ENCODE measurements around the gene PPM1G. TPM values are rescaled to one million over a fixed set of nuclear protein-coding genes. Genes with fewer than 3 reads are reported as not detected.
"Not testable (repeated sequence)": the region's sequence is repeated elsewhere in the genome, so short reads cannot be mapped to it uniquely, and the experiment has no call there.

PPM1G gene
- total RNA-seq, 2 donors from 2014 or later, result 63.0 to 119 TPM

DNA sequence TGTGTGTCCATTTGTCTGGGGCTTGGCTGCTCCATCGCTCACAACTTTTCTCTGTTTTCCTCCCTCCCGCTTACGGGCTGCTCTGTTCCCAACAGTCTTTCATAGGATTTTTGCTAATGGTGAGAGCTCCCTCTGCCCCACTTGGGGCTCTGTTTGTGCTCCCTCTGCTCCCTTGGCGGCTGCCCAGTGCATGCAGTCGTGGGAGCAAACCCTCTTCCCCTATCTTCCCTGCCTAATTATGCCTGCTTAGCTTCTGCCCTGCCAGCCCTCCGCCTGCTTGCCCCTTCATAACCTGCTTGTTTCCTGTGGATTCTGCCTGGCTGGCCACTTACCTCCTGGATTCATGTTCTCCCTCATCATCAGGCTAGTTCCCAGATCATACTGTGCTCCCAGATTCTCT is 26.2 kb upstream of the PPM1G start:
- H3K9me3 ChIP-seq, result no peaks in the 10 kb centered on the region
- intact Hi-C loops (cut with DNase I), result no loop called here
- no peak overlapping the region for H3K27ac ChIP-seq
- H3K27me3 ChIP-seq, result no peaks in the 10 kb centered on the region
- DNase-seq, result no peak
- H3K9ac ChIP-seq (ENCODE audit: low read depth in 2 of 2, low read length in 2 of 2), result no peak overlapping the region
- H3K4me1 ChIP-seq, result no peaks in the 10 kb centered on the region
- H3K4me3 ChIP-seq, result no peak overlapping the region
- TF ChIP-seq, protein P1, sequence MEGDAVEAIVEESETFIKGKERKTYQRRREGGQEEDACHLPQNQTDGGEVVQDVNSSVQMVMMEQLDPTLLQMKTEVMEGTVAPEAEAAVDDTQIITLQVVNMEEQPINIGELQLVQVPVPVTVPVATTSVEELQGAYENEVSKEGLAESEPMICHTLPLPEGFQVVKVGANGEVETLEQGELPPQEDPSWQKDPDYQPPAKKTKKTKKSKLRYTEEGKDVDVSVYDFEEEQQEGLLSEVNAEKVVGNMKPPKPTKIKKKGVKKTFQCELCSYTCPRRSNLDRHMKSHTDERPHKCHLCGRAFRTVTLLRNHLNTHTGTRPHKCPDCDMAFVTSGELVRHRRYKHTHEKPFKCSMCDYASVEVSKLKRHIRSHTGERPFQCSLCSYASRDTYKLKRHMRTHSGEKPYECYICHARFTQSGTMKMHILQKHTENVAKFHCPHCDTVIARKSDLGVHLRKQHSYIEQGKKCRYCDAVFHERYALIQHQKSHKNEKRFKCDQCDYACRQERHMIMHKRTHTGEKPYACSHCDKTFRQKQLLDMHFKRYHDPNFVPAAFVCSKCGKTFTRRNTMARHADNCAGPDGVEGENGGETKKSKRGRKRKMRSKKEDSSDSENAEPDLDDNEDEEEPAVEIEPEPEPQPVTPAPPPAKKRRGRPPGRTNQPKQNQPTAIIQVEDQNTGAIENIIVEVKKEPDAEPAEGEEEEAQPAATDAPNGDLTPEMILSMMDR (IDR thresholded peaks at IDR 0.05), result no peak
- H3K36me3 ChIP-seq, result peaks cover 20% of the 10 kb centered on the region

DNA sequence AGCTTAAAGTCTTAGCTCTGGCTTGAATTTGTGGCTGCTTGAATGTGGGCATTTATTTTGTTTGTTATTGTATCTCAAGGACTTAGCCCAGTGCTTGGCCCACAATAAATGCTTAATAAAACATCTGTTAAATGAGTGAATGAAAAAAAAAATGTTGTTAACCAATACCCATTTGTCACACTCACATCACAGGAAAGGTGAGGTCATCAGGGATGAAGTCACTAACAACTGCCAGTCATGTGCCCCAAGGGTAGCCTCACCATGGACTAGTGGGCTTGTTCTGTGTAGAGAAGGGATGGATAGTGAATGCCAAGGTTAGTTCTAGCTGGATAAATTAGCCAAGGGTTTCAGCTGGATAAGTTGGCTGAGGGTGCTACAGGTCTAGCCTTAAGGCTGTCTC is 22.0 kb upstream of the PPM1G start:
- peaks cover 10% of the 10 kb centered on the region for H3K4me1 ChIP-seq
- H3K9me3 ChIP-seq, result no peaks in the 10 kb centered on the region
- intact Hi-C loops (cut with DNase I), result no loop called here
- no peaks in the 10 kb centered on the region for H3K27me3 ChIP-seq
- H3K9ac ChIP-seq (ENCODE audit: low read depth in 2 of 2, low read length in 2 of 2), result no peak overlapping the region
- peaks cover 15% of the 10 kb centered on the region for H3K36me3 ChIP-seq
- no peak for DNase-seq
- TF ChIP-seq, protein P1 (IDR thresholded peaks at IDR 0.05), result no peak
- no peak overlapping the region for H3K27ac ChIP-seq
- no peak overlapping the region for H3K4me3 ChIP-seq

DNA sequence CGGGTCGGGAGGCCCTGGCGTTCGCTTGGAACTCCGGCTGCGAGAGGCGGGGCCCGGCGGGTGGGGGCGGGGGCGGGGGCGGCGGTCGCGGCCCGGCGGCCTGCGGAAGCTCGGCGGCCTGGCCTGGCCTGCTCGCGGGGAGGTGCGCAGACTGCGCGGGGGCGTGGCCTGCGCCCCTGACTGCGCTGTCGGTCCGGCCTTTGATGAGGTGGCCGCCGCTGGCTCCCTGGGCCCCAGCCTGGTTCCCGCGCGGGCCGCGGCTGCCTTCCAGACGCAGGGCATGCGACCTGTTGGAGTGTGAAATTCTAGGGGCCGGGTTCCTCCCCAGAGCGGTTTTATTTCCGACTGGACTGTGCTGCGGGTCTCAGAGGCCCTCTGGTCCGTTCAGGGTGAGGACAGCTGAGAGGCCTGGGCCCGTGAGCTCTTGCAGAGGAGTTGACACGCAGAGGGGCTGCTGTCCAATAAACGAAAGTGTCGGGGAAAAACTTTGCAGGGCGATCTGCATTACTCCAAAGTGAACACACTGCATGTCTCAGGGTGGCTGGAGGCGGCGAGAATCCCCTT is 19.7 kb upstream of the PPM1G start:
- Histone ChIP-seq H3K4me1 (peaks cover 10% of the 10 kb centered on the region), H3K27me3 (no peaks in the 10 kb centered on the region), H3K4me3 (peak overlapping the region; percentile 94), H3K9me3 (no peaks in the 10 kb centered on the region), H3K36me3 (peaks cover 7% of the 10 kb centered on the region), H3K9ac (ENCODE audit: low read depth in 2 of 2, low read length in 2 of 2) (peak overlapping the region; percentile 92 to 96), H3K27ac (peak overlapping the region; percentile 100)
- DNase-seq, result peak; percentile 85
- TF ChIP-seq, protein P1 (IDR thresholded peaks at IDR 0.05), result no peak
- intact Hi-C loops (cut with DNase I), result no loop called here

DNA sequence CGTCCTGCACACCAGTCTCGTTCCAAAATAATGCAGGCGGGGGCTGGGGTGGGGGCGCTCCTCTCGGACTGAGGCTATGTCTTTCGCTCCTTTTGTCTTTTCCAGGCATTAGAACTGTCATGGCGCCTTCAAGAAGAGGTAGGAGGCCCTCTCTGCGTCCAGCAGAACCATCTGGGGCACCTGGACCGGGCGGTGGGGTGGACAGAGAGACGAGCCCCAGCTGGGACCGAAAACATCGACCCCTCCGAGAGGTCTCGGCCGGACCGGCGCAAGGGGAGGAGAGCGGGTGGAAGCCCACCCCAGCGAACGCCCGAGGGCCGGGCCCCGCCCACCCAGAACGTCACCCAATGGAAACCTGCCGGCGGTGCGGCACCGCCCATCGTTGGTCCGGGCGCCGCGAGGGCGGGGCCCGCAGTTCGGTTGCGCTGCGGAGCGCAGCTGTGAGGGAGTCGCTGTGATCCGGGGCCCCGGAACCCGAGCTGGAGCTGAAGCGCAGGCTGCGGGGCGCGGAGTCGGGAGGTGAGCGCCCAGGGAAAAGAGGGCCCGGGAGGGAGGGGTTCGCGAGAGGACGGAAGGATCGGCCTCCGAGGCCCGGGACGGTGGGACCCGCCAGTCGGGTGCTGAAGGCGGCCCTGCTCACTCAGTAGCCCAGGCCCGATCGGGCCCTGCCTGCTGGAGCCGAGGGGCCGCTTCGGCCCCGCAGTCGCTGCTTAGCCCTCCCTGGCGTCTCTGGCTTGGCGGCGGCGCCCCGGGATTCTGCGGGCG is 19.0 kb upstream of the PPM1G start, which contains the start of gene NRBP1:
NRBP1 (plus strand) TSS at position 419 of the 765 bp plus-strand sequence. CDS start 4,643 bp downstream, outside the sequence.
- Histone ChIP-seq H3K36me3 (peaks cover under 1% of the 10 kb centered on the region), H3K9me3 (no peaks in the 10 kb centered on the region), H3K4me3 (peak within 1 kb of the TSS; percentile 94), H3K9ac (ENCODE audit: low read depth in 2 of 2, low read length in 2 of 2) (peak within 1 kb of the TSS; percentile 92 to 96), H3K27ac (peak within 1 kb of the TSS; percentile 100), H3K4me1 (peaks cover 10% of the 10 kb centered on the region), H3K27me3 (no peaks in the 10 kb centered on the region)
- intact Hi-C loops (cut with DNase I), result no loop called here
- TF ChIP-seq, protein P1 (IDR thresholded peaks at IDR 0.05), result no peak
- DNase-seq, result peak; percentile 95

DNA sequence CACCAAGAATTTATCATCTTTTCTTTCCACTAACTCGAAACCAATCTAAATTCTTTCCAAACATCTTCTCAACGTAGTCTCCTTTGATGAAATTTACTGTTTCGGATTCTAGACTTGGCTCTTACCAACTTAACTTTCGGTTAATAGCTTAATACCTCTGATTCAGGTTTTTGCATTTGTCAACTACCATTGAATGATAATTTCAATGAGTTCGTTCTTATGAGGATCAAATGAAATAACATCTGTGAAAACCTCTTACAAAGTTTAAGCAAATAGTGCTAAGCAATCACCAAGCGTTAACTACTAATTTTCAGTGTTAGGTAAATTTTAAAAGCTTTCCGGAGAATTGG is 18.4 kb upstream of the PPM1G start:
- H3K9me3 ChIP-seq, result no peaks in the 10 kb centered on the region
- TF ChIP-seq, protein P1 (IDR thresholded peaks at IDR 0.05), result no peak

DNA sequence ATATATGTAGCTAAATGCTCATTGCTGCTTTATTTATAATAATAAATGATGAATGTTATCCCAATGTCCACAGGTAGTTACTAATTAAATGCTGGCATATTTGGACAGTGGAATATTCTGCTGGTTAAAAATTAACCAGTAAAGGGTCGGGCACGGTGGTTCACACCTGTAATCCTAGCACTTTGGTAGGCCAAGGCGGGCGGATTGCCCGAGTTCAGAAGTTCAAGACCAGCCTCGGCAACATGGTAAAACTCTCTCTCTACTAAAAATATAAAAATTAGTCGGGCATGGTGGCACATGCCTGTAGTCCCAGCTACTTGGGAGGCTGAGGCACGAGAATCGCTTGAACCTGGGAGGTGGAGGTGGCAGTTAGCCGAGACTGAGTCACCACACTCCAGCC is 15.6 kb upstream of the PPM1G start:
- H3K27me3 ChIP-seq; H3K4me1 ChIP-seq; H3K4me3 ChIP-seq; H3K36me3 ChIP-seq; H3K9me3 ChIP-seq; H3K27ac ChIP-seq; H3K9ac ChIP-seq (ENCODE audit: low read depth in 2 of 2, low read length in 2 of 2); intact Hi-C loops (cut with DNase I); DNase-seq: not testable (repeated sequence)

More for the DNA sequence above, 18.4 kb upstream of the PPM1G start:
- DNase-seq, result no peak
- Histone ChIP-seq H3K4me1 (peaks cover 10% of the 10 kb centered on the region), H3K27me3 (no peaks in the 10 kb centered on the region), H3K4me3 (peak overlapping the region; percentile 94), H3K36me3 (no peaks in the 10 kb centered on the region), H3K9ac (ENCODE audit: low read depth in 2 of 2, low read length in 2 of 2) (peak overlapping the region; percentile 75 to 89), H3K27ac (peak overlapping the region; percentile 100)
- intact Hi-C loops (cut with DNase I), result no loop called here

Measured in colonic mucosa (tissue), 4 donors.